Activated CD8-positive, alpha-beta memory T cell treated with anti-CD3 and anti-CD28 coated beads, Interleukin-2, amount 50 U/mL, for 4 hours (primary cell): ENCODE measurements around the gene SDSL.

Source experiments
- DNase-seq: peaks from one replicate; pipeline ENCODE4 v3.0.0-alpha.2; 2020

The SDSL gene, protein sequence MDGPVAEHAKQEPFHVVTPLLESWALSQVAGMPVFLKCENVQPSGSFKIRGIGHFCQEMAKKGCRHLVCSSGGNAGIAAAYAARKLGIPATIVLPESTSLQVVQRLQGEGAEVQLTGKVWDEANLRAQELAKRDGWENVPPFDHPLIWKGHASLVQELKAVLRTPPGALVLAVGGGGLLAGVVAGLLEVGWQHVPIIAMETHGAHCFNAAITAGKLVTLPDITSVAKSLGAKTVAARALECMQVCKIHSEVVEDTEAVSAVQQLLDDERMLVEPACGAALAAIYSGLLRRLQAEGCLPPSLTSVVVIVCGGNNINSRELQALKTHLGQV

DNA sequence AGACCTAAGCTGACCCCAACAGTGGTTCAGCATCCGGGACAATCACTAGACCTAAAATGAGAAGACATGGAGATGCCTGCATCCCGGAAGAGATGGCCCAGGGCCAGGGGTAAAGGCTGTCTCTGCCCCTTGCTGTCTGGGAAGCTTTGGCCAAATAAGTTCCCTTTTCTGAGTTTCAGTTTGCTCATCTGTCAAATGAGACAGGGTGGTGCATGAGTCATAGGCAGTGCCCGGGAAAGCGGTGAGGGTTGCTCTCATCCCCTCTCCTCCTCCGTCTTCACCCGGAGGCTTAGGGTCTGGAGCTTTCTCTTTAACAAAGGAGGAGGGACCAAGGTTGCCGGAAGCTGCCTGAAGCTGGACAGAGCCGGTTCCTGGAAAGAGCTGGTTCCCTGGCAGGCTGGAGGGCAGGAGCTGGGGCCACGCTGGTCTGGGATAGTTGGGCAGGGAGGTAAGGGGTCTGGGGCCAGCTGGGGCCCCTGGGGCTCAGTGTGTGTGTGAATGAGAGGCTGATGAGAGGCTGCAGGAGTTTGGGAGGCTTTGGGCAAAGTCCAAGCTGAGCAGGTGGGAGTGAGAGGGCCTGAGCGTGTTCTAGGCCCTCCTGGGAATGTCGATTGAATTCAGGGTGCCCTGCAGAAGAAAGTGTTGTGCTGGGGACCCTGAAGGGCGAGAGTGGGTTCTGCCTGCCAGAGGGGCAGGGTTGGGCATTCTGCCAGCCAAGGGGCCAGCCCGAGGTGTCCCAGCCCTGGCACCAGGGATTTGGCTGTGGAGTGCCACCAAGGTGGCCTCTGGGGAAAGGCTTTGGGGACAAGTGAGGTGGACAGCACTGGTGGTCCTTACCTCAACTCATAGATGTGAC, at the start of gene SDSL:
TSS of gene SDSL (plus strand) at position 351 of the 856 bp plus-strand sequence. CDS start 5,603 bp downstream, outside the sequence.
- no peak for DNase-seq

DNA sequence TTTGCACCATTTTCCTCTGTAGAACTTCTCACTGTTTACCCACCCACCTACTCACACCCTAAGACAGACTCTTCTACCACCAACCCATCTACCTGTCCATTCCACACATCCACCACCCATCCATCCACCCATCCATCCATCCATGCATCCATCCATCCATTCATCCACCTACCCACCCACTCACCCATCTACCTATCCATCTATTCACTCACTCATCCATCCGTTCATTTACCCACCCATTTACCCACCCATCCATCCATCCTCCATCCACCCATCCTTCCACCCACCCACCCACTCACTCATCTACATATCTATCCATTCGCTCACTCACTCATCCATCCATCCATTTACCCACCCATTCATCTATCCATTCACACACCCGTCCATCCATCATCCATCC, 48.7 kb upstream of the SDSL start:
- no peak for DNase-seq

DNA sequence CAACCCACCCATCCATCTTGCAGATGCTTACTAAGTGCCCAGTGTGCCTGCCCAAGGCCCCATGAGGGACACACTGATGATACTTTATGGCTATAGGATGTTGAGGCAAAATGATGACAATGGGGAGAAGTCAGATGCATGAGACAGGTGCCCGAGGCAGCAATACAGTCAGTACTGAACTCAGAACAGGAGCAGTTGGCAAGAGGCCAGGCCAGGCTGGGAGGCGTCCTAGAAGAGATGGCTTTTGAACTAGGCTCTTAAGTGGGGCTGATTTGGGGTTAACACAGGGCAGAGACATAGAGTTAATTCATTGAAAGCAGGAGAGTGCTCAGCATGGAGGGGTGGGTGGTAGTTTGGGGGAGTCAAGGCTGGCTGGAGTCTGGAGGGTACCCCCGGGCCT, 48.2 kb upstream of the SDSL start:
- no peak for DNase-seq

DNA sequence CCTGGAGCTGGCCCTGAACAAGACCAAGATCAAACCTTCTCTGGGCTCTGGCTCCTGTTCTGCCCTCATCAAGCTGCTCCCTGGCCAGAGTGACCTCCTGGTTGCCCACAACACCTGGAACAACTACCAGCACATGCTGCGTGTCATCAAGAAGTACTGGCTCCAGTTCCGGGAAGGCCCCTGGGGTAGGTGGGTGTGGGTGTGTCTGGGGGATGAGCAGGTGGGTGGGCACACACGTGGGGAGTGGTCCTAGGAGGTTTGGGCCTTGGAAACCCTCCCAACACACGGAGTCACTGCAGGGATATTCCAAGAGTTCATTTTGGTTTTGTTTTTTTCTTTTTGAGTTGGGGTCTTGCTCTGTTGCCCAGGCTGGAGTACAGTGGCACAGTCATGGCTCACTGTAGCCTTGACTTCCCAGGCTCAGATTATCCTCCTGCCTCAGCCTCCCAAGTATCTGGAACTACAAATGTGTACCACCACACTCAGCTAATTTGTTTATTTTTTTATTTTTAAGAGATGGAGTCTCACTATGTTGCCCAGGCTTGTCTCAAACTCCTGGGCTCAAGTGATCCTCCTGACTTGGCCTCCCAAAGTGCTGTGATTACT, 47.3 kb upstream of the SDSL start:
- no peak for DNase-seq

DNA sequence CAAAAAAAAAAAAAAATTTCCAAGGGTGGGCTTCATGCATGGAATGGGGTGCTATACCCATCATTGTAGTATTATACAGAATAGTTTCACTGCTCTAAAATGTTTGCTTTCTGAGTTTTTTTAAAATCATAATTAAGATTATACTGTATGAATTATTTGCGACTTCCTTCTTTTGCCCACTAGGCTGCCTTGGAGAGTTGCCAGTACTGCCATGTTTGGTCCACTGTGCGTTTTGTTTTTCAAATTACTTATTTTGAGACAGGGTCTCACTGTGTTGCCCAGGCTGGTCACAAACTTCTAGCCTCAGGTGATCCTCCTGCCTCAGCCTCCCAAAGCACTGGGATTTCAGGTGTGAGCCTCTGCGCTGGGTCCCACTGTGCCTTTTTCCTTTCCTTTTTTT, 43.9 kb upstream of the SDSL start:
- no peak for DNase-seq

DNA sequence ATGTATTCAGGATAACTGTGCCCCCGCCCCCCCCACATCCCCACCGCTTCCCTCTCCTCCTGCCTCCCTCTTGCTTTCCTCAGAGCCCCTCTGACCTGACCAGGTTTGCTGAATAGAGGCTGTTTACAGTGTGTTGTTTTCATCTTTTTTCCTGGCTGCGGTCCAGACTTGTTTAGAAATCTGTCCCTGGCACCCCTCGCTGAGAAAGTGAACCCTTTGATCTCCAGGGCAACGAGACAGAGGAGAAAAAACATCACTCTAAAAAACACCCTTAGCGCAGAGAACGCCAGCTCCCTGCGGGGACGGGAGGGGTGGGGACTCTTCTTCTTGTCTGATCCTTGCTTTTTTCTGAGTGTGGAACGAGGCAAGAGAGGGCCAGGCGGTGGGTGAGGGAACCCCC, 41.0 kb upstream of the SDSL start:
- no peak for DNase-seq

DNA sequence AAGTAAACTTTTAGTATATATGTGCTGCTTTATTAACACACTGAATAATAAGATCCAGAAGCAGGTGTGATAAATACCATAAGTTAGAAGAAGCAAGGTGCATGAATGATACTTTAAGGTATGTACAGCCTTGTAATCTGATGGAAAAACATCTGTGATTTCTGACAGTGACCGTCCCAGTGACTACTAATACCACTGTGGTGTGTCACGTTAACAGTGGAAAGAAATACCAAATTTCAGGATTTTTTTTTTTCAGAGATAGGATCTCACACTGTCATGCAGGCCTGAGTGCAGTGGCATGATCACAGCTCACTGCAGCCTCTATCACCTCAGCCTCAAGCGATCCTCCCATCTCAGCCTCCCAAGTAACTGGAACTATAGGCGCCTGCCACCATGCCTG, 40.0 kb upstream of the SDSL start:
- no peak for DNase-seq

DNA sequence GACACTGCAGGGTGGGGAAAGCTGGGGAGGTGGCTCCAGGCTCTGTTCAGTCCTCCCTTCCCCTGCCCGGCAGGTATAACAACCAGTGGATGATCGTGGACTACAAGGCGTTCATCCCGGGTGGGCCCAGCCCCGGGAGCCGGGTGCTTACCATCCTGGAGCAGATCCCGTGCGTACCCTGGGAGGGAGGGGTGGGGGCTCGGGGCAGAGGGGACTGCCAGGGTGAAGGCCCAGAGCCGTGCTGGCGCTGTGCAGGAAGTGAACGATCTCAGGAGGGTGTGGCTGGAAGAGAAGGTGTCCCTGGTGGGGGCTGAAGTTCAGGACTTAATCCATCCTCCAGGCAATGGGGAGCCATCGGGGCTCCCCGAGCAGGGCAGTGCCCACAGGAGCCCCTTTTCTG, 37.4 kb upstream of the SDSL start:
- no peak for DNase-seq

DNA sequence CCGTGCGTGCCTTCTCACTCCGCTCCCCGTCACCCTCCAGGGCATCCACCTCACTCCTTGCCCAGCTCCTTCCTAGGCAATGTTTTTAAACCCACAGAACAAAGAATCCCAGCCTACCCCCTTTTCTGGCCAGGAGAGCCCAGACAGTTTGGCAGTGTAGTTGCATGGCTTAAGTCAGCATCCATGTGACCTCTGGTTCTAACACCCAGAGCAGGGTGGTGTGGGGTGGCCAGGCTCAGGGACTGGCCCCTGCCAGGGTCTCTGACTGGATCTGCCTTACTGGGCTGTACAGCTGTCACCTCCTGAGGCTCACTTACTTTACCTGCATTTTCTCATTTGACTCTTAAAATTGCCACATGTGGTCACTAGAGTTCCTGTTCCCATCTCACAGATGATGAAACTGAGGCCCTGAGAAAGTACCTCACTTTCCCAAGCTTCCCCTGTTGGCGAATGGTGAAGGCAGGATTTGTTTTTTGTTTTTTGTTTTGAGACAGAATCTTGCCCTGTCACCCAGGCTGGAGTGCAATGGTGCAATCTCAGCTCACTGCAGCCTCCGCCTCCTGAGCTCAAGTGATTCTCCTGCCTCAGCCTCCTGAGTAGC, 36.8 kb upstream of the SDSL start:
- DNase-seq, result no peak

DNA sequence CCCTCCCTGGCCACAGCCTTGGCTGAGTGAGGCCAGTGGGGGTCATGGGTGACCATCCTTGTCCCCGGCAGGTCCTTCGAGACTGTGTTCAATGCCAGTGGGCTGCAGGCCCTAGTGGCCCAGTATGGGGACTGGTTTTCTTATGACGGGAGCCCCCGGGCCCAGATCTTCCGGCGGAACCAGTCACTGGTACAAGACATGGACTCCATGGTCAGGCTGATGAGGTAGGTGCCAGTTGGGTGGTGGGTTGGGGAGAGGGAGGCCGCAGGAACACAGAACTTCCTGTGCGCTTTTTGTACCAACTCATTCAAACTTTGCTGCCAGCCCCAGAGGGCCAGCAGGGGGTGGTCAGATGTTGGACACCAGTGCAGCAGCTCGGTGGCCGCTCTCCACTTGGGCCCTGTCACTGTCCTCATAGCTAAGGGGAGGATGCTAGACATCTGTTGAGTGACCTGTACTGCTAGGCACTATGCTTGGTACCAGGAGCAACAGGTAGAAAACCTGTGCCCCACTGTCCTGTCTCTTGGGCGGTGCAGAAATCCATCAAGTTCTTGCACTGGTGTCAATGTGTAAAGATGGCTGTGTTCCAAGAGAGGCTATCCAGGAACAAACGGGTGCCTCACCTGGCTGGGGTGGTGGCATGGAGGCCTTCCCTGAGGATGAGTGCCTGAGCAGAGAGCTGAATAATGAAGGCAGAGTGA, 35.2 kb upstream of the SDSL start:
- DNase-seq, result no peak

DNA sequence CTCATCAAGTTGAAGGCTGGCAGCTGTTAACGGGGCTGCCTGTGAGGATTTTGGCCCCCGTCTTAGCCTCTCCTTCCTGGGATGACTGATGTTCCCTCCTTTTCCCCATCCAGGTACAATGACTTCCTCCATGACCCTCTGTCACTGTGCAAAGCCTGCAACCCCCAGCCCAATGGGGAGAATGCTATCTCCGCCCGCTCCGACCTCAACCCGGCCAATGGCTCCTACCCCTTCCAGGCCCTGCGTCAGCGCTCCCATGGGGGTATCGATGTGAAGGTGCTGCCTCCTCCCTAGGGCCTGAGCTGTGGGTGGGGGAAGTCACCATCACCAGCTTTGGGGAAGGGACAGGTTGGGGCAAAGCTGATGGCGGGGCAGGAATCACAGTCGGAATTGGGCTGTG, 34.5 kb upstream of the SDSL start:
- no peak for DNase-seq

DNA sequence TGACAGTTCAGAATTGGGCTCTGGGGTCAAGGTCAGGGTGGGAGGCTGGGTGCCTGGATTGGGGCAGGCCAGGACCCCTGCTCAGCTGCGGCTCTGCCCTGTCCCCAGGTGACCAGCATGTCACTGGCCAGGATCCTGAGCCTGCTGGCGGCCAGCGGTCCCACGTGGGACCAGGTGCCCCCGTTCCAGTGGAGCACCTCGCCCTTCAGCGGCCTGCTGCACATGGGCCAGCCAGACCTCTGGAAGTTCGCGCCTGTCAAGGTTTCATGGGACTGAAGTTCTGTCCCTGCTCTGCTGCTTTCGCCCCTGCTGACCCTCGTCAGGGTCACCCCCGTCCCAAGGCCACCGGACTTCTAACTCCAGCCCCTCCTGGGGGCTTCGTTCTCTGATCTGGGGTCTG, 33.8 kb upstream of the SDSL start:
- DNase-seq, result no peak

DNA sequence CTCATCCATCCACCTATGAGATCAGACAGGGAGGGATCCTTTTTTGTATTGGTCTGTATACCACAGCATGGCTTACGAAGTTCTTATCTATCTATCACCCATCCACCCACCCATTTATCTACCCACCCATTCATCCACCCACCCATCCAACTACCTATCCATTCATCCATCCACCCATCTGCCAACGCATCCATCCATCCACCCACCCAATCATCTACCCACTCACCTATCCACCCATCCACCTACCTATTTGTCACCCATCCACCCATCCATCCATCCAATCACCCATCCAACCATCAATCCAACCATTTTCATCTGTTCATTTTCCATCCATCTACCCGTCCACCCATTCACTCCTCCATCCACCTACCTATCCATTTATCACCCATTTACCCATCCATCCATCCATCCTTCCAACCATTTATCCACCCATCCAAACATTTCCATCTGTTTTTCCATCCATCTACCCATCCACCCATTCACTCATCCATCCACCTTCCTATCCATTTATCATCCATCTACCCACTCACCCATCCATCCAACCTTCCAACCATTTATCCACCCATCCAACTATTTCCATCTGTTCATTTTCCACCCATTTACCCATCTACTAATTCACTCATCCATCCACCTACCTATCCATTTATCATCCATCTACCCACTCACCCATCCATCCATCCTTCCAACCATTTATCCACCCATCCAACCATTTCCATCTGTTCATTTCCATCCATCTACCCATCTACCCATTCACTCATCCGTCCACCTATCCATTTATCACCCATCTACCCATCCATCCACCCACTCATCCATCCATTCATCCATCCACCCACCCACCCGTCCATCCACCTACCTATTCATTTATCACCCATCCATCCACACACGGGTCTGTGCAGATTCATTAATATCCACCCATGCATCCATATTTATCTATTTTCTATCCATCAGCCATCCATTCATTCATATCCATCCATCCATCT, 31.8 kb upstream of the SDSL start:
- no peak for DNase-seq

DNA sequence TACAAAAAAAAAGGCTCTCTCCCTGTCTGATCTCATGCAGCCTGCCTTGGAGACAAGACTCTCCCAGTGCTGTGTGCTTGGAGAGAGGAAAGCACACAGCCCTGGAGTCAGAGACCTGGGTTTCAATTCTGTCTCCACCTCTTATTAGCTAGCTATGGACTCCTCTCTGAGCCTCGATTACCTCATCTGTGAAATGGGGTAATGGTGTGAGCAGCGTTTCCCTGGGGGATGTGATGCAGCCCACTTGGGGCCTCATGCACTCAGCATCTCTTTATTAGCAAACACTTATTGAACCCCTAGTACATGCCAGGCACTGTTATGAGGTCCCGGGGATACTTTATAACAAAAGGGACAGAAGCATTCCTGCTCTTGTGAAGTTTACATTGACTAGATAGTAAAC, 31.0 kb upstream of the SDSL start:
- DNase-seq, result no peak

DNA sequence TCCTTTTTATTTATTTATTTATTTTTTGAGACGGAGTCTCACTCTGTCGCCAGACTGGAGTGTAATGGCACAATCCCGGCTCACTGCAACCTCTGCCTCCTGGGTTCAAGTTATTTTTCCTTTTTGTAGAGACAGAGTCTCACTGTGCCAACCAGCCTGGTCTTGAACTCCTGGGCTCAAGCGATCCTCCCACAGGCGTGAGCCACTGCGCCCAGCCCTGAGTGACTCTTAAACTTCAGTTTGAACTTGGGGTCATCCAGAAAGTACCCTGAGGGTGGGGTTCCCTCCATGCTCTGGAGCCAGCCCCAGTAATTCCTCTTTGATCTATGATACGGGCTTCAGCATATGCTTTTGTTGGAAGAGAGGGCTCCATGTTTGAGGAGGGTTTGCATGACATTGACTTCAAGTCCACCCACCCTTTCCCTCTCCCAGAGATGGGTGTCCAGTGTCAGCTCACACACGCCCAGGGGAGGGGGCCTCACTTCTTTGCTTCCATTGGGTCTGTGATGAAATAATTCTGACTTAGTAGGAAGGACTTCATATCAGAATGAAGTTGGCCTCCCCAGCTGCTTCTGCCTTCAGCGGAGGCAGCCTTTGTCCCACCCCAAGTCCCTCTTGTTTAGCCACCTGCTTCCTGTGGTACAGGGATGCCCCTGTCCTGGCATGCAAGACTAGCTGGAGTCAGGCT, 30.4 kb upstream of the SDSL start:
- no peak for DNase-seq

DNA sequence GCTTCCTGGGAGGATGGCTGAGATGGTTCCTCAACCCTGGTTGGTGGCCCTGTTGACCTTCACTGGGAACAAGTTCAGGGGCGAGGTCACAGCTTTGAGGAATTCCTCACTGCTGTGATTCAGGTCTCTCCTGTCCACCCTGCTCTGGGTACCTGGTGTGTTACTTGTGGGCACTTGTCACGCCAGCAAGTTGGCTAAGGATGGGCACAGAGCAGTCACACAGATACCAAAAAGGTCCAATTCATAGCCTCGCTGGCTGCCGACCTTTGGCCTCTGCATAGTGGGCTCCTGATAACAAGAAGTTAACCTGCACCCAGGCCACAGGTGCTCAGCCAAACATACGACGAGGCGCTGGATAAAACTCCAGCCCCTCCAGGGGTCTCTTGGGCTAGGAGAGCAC, 29.7 kb upstream of the SDSL start:
- no peak for DNase-seq

DNA sequence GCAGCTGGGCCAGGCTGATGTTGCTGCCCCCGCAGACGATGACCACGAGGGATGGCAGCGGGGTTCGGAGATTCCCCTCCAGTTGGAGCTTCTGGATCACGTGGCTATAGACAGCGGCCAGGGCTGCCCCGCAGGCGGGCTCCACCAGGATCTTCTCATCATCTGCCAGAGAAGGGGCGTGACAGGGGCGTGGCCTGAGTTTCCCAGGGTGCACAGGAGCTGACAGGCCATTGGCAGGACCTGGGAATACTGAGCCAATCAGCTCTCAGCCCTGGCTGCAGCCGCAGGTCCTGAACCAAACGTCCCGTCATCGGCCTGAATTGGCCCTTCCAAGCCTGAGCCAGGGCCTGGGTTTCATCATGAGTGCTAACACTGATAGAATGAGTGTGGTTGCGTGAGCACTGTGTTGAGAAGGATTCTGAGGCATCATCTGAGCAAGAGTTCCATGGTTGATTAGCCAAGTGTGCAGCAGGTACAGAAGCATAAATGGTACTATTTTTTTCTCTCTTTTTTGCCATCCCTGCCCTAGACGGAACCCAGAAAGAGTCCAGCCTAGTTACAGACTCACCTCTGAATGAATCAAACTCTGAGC, 29.1 kb upstream of the SDSL start:
- no peak for DNase-seq

DNA sequence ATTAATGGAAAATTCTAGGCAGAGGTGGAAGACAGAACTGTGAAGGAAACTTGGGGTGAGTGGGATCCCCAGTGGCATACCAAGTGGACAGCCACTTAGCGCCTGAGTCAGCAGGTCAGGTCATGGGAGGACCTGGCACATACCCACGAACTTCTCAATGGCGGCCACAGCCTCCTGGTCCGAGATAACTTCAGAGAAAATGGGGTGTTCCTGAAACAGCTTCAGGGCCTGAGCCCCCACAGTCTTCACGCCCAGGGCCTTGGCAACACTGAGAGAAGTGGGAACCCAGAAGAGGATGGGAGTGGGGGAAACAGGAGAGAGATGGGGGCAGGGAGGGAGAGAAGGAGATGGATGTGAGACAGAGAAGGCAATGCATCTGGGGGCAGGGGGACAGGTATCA, 28.4 kb upstream of the SDSL start:
- no peak for DNase-seq

DNA sequence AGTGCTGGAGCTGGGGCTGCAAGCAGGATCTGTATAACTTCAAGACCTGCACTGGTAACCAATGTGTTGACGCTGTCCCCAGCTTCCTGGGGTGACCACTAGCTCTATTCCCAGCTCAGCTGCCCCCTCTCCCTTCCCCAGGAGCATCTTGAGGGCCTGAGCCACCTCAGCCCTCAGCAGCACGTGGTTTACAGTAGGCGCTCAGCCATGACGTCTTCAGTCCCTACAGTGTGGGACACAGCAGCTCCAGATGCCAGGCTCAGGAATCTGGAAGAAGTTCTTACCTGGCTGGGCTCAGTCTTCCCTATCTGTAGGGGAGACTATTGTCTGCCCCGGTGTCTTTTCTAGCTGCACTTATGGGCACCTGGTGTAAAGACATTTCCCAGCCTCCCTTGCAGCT, 27.1 kb upstream of the SDSL start:
- DNase-seq, result no peak

DNA sequence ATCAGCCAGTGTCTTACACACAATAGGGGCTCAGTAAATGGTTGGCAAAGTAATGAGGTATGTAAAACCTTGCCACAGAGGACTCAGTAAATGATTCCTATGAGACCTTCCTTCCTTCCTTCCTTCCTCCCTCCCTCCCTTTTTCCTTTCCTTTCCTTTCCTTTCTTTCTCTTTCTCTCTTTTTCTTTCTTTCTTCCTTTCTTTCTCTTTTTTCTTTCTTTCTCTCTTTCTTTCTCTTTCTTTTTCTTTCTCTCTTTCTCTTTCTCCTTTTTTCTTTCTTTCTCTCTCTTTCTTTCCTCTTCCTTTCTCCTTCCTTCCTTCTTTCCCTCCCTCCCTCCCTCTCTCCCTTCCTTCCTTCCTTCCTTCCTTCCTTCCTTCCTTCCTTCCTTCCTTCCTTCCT, 26.0 kb upstream of the SDSL start:
- no peak for DNase-seq
